Lung (tissue), 12 donors: ENCODE measurements around the gene XPO5. TPM values are rescaled to one million over a fixed set of nuclear protein-coding genes. Genes with fewer than 3 reads are reported as not detected.

Source experiments
- ATAC-seq: fragments of 200-7000 bp; cut with Tn5 transposase; one replicate; pipeline ENCODE4 v1.9.1; 2020; ENCODE audit warnings: moderate number of reproducible peaks; ENCODE audit not compliant: insufficient read depth, low FRiP score
- DNase-seq, 3 donors: peaks; one replicate each; pipeline ENCODE4 v3.0.0-alpha.2; 2013 to 2017
- H3K27ac ChIP-seq, 2 donors: one replicate each; pipeline ENCODE4 v1.5.1; 2013; ENCODE audit warnings: mild to moderate bottlenecking in 2 of 2, moderate library complexity in 2 of 2, control low read depth in 1 of 2, inconsistent platforms in 1 of 2, low read depth in 1 of 2, low read length in 1 of 2
- H3K27me3 ChIP-seq, 3 donors: one replicate each; pipeline ENCODE4 v1.5.1; 2013; ENCODE audit warnings: low read length in 2 of 3; ENCODE audit not compliant: control insufficient read depth in 3 of 3, insufficient read depth in 3 of 3
- H3K36me3 ChIP-seq, 4 donors: one replicate each; pipeline ENCODE4 v1.5.1; 2013; ENCODE audit warnings: low read length in 4 of 4, mild to moderate bottlenecking in 1 of 4, moderate library complexity in 1 of 4; ENCODE audit not compliant: control insufficient read depth in 4 of 4, insufficient read depth in 4 of 4
- H3K4me1 ChIP-seq, 5 donors: one replicate each; pipeline ENCODE4 v1.5.1; 2013; ENCODE audit warnings: low read length in 5 of 5, mild to moderate bottlenecking in 2 of 5, moderate library complexity in 1 of 5; ENCODE audit not compliant: control insufficient read depth in 5 of 5, insufficient read depth in 5 of 5
- H3K4me3 ChIP-seq: one replicate; pipeline ENCODE4 v1.5.1; 2013; ENCODE audit warnings: mild to moderate bottlenecking, control low read depth, moderate library complexity
- H3K9ac ChIP-seq, 2 donors: one replicate each; pipeline ENCODE4 v1.5.1; 2013; ENCODE audit warnings: low read length in 2 of 2, control low read depth in 1 of 2; ENCODE audit not compliant: insufficient read depth in 1 of 2
- H3K9me3 ChIP-seq, 4 donors: one replicate each; pipeline ENCODE4 v1.5.1; 2013; ENCODE audit warnings: low read length in 3 of 4, mild to moderate bottlenecking in 1 of 4, moderate library complexity in 1 of 4; ENCODE audit not compliant: control insufficient read depth in 4 of 4, insufficient read depth in 3 of 4
- CTCF ChIP-seq: IDR thresholded peaks from 2 replicates; pipeline ENCODE4 v1.5.1; 2012; ENCODE audit warnings: mild to moderate bottlenecking; ENCODE audit errors: control extremely low read depth, extremely low read depth
- WGBS, 2 donors: extraction: QIAGEN DNeasy Blood & Tissue Kit; methylation state at CpG; one replicate each; pipeline ENCODE4 v1.1.7; 2013; 5-methylcytosine and 5-hydroxymethylcytosine counted together
- polyA plus RNA-seq, 2 donors: library from polyadenylated mRNA; stranded (reverse); fragments of 200-250 nt; gene quantifications; one replicate each; pipeline ENCODE4 v1.2.1, GENCODE V29; 2013
- total RNA-seq, 2 donors: library from RNA; depleted of rRNA in 1 of 2; stranded (reverse); fragments of >200 nt in 1 of 2; gene quantifications; one replicate each; pipeline ENCODE4 v1.2.1, GENCODE V29; 2014 to 2021
- donor health status: control.
- donor health status: control.
- donor health status: Bipolar disorder and iron deficiency.
- donor health status: healthy.
- donor health status: DM: yes; HTN: yes; CAD: no.

The XPO5 gene
- total and polyA plus RNA-seq, 4 donors: 9.3 to 30.1 (median 16.3) TPM

- H3K4me3 ChIP-seq: no peak overlapping the region
- no peak overlapping the region for H3K27ac ChIP-seq
- no peak overlapping the region for H3K9ac ChIP-seq
- H3K9me3 ChIP-seq: no peaks in the 10 kb centered on the region
- no peak for ATAC-seq
- 30 to 32% methylated on average over 14 of the region's 14 CpGs for WGBS, 2 donors
- H3K36me3 ChIP-seq: peaks cover 3 to 41% (median 7%) of the 10 kb centered on the region in 4 donors
- peak; percentile 79 to 87 (median 83) for DNase-seq
- H3K27me3 ChIP-seq: peaks cover 0 to 14% (median 5%) of the 10 kb centered on the region in 3 donors
- H3K4me1 ChIP-seq: peaks cover 0 to 17% (median 5%) of the 10 kb centered on the region in 5 donors
- peak; percentile 95 for TF ChIP-seq CTCF
These were observed 69.0 kb downstream of the XPO5 start for GRCh38 chr6:43506667-43507471.

- peaks cover 0 to 17% (median 5%) of the 10 kb centered on the region in 5 donors for H3K4me1 ChIP-seq
- WGBS, 2 donors: 81 to 91% methylated on average over 3 of the region's 3 CpGs
- peaks cover 0 to 14% (median 5%) of the 10 kb centered on the region in 3 donors for H3K27me3 ChIP-seq
- peaks cover 3 to 40% (median 9%) of the 10 kb centered on the region in 4 donors for H3K36me3 ChIP-seq
- H3K27ac ChIP-seq: no peak overlapping the region
- DNase-seq (no peak), ATAC-seq (no peak)
- TF ChIP-seq CTCF: no peak
- H3K9me3 ChIP-seq: no peaks in the 10 kb centered on the region
- H3K9ac ChIP-seq: no peak overlapping the region
- no peak overlapping the region for H3K4me3 ChIP-seq
These were observed 69.7 kb downstream of the XPO5 start for GRCh38 chr6:43506171-43506570.

GRCh38 chr6:43505718-43506117 lies 70.1 kb downstream of the XPO5 start:
- DNase-seq (no peak), ATAC-seq (no peak)
- WGBS, 2 donors: 75 to 78% methylated on average over 6 of the region's 6 CpGs
- H3K27me3 ChIP-seq: peaks cover 0 to 14% (median 5%) of the 10 kb centered on the region in 3 donors
- no peak overlapping the region for H3K27ac ChIP-seq
- H3K9me3 ChIP-seq: no peaks in the 10 kb centered on the region
- no peak overlapping the region for H3K4me3 ChIP-seq
- H3K9ac ChIP-seq: no peak overlapping the region
- H3K36me3 ChIP-seq: peaks cover 3 to 43% (median 11%) of the 10 kb centered on the region in 4 donors
- H3K4me1 ChIP-seq: peaks cover 0 to 17% (median 5%) of the 10 kb centered on the region in 5 donors
- no peak for TF ChIP-seq CTCF
